Esophagus muscularis mucosa (tissue), 4 donors: ENCODE measurements around the gene ZMIZ1. TPM values are rescaled to one million over a fixed set of nuclear protein-coding genes. Genes with fewer than 3 reads are reported as not detected.
A peak's percentile ranks its signal among the peaks of the same experiment; 100 is the strongest.

ENCODE experiments used
- DNase-seq: peaks from one replicate; pipeline ENCODE4 v3.0.0-alpha.2; 2017; ENCODE audit errors: extremely low spot score
- H3K27ac ChIP-seq, 4 donors: fragments of 200-600 bp; sonication (generic); replicated peaks in 1 of 4; 1 replicate in 3 of 4; 2 replicates in 1 of 4; pipeline ENCODE4 v1.5.1; 2016 to 2019; ENCODE audit warnings: mild to moderate bottlenecking in 1 of 4
- H3K27me3 ChIP-seq, 4 donors: fragments of 200-600 bp; sonication (generic); one replicate each; pipeline versions ENCODE4 v1.5.1 to v1.6.0; 2016 to 2019
- H3K36me3 ChIP-seq, 4 donors: fragments of 200-600 bp; sonication (generic); one replicate each; pipeline ENCODE4 v1.5.1; 2016 to 2019
- H3K4me1 ChIP-seq, 4 donors: fragments of 200-600 bp; sonication (generic); one replicate each; pipeline ENCODE4 v1.5.1; 2016 to 2019
- H3K4me3 ChIP-seq, 4 donors: fragments of 200-600 bp; sonication (generic); 1 replicate in 2 of 4; 2 replicates in 2 of 4; pipeline ENCODE4 v1.5.1; 2016 to 2019; ENCODE audit warnings: mild to moderate bottlenecking in 4 of 4, moderate library complexity in 1 of 4
- H3K9me3 ChIP-seq, 4 donors: fragments of 200-600 bp; sonication (generic); 1 replicate in 3 of 4; 2 replicates in 1 of 4; pipeline ENCODE4 v1.5.1; 2016 to 2019
- EP300 ChIP-seq: sonication (generic); formaldehyde crosslinking; IDR thresholded peaks from one replicate; pipeline ENCODE4 v1.6.1; 2017; ENCODE audit warnings: antibody characterized with exemption
- POLR2A ChIP-seq: fragments of 450-650 bp; IDR thresholded peaks from one replicate; pipeline ENCODE4 v1.6.1; 2017; ENCODE audit warnings: antibody characterized with exemption, moderate library complexity, mild to moderate bottlenecking, low read depth
- POLR2AphosphoS5 ChIP-seq, 2 donors: sonication (generic); formaldehyde crosslinking; IDR thresholded peaks; one replicate each; pipeline ENCODE4 v1.6.1; 2017; ENCODE audit warnings: antibody characterized with exemption in 2 of 2
- WGBS: methylation state at CpG from one replicate; pipeline ENCODE4 v1.1.5; 2018; 5-methylcytosine and 5-hydroxymethylcytosine counted together
- intact Hi-C: fragments of 100-400 bp; cut with DNase I; formaldehyde crosslinking; loops from one replicate; pipeline ENCODE4 v1.15.1; 2023
- total RNA-seq, 4 donors: library from RNA; depleted of rRNA; stranded (reverse); fragments of >200 nt; gene quantifications; one replicate each; pipeline versions ENCODE4 v1.1.0 to v1.2.1, GENCODE V29; 2016
- TF ChIP-seq, protein P1 (sequence below), 3 experiments: fragments of 200-600 bp in 2 of 3; fragments of 450-650 bp in 1 of 3; sonication (generic) in 2 of 3; IDR thresholded peaks; one replicate each; pipeline ENCODE4 v1.5.1; 2017 to 2019; ENCODE audit warnings: antibody characterized with exemption in 3 of 3, mild to moderate bottlenecking in 2 of 3, moderate library complexity in 1 of 3

Gene ZMIZ1
- total RNA-seq, 4 donors from 2014 or later, result 48.7 to 87.2 (median 66.0) TPM

DNA sequence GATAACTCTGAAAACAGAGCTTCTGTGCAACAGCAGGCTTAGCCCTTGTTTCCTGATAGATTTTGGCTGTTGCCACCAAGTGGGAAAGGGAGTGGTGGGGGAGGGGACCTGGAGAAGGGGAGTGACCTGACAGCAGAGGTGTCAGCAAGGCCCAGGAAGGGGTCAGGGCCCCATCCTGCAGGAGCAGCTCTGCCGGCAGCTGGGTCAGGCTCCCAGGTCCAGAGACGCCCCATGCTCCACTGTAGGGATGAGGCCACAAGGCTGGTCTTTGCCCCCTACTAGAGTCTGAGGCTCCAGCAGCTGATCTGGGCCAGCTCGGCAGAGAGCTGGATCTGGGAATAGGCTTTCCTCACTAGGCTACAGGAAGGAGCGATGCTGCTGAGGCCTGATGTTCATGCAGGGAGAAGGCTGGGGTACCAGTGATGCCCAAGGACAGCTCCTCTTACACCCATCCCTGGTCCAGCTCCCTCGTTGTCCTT lies 44.0 kb upstream of the ZMIZ1 start:
- TF ChIP-seq EP300 (no peak), POLR2AphosphoS5 (IDR thresholded peaks at IDR 0.05) (no peak), POLR2A (no peak)
- TF ChIP-seq, protein P1, sequence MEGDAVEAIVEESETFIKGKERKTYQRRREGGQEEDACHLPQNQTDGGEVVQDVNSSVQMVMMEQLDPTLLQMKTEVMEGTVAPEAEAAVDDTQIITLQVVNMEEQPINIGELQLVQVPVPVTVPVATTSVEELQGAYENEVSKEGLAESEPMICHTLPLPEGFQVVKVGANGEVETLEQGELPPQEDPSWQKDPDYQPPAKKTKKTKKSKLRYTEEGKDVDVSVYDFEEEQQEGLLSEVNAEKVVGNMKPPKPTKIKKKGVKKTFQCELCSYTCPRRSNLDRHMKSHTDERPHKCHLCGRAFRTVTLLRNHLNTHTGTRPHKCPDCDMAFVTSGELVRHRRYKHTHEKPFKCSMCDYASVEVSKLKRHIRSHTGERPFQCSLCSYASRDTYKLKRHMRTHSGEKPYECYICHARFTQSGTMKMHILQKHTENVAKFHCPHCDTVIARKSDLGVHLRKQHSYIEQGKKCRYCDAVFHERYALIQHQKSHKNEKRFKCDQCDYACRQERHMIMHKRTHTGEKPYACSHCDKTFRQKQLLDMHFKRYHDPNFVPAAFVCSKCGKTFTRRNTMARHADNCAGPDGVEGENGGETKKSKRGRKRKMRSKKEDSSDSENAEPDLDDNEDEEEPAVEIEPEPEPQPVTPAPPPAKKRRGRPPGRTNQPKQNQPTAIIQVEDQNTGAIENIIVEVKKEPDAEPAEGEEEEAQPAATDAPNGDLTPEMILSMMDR (IDR thresholded peaks at IDR 0.05), result no peak
- H3K27me3 ChIP-seq, result no peaks in the 10 kb centered on the region
- intact Hi-C loops, result loop anchor here (5.0 kb wide), 1 partner anchor 532 kb away; no protein-coding TSS in a partner anchor
- H3K36me3 ChIP-seq, result no peaks in the 10 kb centered on the region
- peaks cover 10 to 42% (median 33%) of the 10 kb centered on the region in 4 donors for H3K4me1 ChIP-seq
- no peak overlapping the region for H3K4me3 ChIP-seq
- no peaks in the 10 kb centered on the region for H3K9me3 ChIP-seq
- 76% methylated on average over 4 of the region's 5 CpGs for WGBS
- no peak for DNase-seq
- H3K27ac ChIP-seq, result peak overlapping the region in 2 of 4 donors; percentile 25 to 48

DNA sequence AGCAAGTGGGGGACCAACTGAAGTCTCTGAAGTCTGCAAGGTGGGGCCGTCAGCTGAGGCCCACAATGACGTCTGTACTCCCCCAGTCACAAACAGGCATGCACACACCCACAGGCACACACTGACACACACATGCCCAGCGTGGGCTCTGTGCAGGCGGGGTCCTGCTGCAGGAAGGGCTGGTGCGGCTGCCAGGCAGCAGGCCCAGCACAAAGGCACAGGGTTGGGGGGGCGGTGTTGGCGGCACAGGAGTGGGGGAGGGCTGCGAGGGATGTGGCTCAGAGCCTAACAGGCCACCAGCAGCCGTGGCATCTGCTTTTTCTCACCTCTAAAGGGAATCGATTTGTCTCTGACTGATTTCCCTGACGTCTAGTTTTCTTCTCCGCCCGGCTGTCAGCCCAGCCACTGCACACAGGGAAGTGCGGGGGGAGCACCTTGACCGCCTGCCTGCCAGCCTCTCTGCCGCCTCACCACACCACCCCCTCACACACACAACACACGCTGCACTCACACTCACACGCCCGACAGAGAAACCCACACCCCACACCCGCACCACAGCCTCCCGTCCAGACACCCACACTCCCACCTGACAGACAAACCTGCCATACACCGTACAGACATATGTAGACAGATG lies 43.5 kb upstream of the ZMIZ1 start:
- TF ChIP-seq, protein P1 (IDR thresholded peaks at IDR 0.05), result no peak
- no peak for TF ChIP-seq POLR2AphosphoS5 (IDR thresholded peaks at IDR 0.05)
- TF ChIP-seq EP300, result no peak
- no peak for TF ChIP-seq POLR2A
- Histone ChIP-seq H3K4me1 (peaks cover 10 to 42% (median 33%) of the 10 kb centered on the region in 4 donors), H3K27me3 (no peaks in the 10 kb centered on the region), H3K4me3 (no peak overlapping the region), H3K9me3 (no peaks in the 10 kb centered on the region), H3K36me3 (no peaks in the 10 kb centered on the region), H3K27ac (peak overlapping the region in 2 of 4 donors; percentile 25 to 48)
- intact Hi-C loops, result loop anchor here (5.0 kb wide), 1 partner anchor 533 kb away; no protein-coding TSS in a partner anchor
- WGBS, result 37% methylated on average over 18 of the region's 22 CpGs
- no peak for DNase-seq

DNA sequence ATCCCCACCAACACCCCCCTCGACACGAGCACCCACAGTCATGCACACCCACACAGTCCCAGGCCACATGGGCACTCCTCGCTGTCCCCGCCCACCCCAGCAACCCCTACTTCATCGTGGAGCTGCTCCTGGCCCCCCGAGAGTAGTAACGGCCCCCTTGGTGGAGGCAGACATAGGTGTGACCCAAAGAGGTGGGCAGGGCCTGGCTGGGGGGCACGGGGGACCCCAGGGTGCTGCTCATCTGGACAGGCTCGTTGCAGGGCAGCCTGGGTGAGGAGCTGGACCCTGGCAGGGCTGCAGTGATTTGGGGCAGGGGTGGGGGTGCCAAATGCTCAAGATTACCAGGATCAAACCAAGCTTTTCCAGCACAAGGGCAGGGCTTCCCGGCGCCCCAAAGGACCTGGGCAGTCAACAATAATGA lies 42.4 kb upstream of the ZMIZ1 start:
- H3K4me1 ChIP-seq, result peaks cover 10 to 42% (median 33%) of the 10 kb centered on the region in 4 donors
- DNase-seq, result no peak
- H3K4me3 ChIP-seq, result no peak overlapping the region
- no peaks in the 10 kb centered on the region for H3K36me3 ChIP-seq
- intact Hi-C loops, result loop anchor here (5.0 kb wide), 1 partner anchor 534 kb away; no protein-coding TSS in a partner anchor
- no peak overlapping the region for H3K27ac ChIP-seq
- H3K9me3 ChIP-seq, result no peaks in the 10 kb centered on the region
- 95% methylated on average over 10 of the region's 11 CpGs for WGBS
- no peaks in the 10 kb centered on the region for H3K27me3 ChIP-seq
- TF ChIP-seq, protein P1 (IDR thresholded peaks at IDR 0.05), result no peak
- no peak for TF ChIP-seq POLR2A
- no peak for TF ChIP-seq POLR2AphosphoS5 (IDR thresholded peaks at IDR 0.05)
- TF ChIP-seq EP300, result no peak

DNA sequence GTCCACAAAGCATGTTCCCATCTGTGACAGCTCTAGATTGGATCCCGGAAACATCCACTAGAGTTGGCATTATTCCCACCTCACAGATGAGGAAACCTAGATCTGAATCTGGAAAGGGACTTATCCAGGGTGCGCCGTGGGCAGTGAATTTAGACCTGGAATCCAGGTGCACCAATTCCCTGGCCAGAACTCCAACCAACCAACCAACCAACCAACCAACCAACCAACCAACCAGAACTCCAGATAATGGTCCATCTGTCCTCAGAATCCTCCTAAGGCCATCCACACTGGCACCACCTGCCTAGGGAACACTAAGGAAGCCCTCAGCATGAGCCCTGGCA lies 42.0 kb upstream of the ZMIZ1 start:
- H3K27me3 ChIP-seq, result no peaks in the 10 kb centered on the region
- no peak overlapping the region for H3K27ac ChIP-seq
- no peak for TF ChIP-seq POLR2AphosphoS5 (IDR thresholded peaks at IDR 0.05)
- TF ChIP-seq, protein P1 (IDR thresholded peaks at IDR 0.05), result no peak
- no peak for TF ChIP-seq EP300
- TF ChIP-seq POLR2A, result no peak
- no peaks in the 10 kb centered on the region for H3K36me3 ChIP-seq
- 91% methylated on average over 3 of the region's 3 CpGs for WGBS
- H3K4me3 ChIP-seq, result no peak overlapping the region
- intact Hi-C loops, result loop anchor here (5.0 kb wide), 1 partner anchor 534 kb away; no protein-coding TSS in a partner anchor
- no peak for DNase-seq
- H3K4me1 ChIP-seq, result peaks cover 10 to 38% (median 30%) of the 10 kb centered on the region in 4 donors
- no peaks in the 10 kb centered on the region for H3K9me3 ChIP-seq
